ENCODE data around the gene CD19.

DNA sequence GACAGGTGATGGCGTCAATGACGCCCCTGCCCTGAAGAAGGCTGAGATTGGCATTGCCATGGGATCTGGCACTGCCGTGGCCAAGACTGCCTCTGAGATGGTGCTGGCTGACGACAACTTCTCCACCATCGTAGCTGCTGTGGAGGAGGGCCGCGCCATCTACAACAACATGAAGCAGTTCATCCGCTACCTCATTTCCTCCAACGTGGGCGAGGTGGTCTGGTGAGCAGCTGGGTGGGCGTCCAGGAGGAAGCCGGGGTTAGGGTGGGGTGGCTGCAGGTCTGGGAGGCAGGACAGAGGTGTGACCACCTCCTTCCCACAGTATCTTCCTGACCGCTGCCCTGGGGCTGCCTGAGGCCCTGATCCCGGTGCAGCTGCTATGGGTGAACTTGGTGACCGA lies 29.9 kb upstream of the CD19 start:
- TF ChIP-seq, protein P1, sequence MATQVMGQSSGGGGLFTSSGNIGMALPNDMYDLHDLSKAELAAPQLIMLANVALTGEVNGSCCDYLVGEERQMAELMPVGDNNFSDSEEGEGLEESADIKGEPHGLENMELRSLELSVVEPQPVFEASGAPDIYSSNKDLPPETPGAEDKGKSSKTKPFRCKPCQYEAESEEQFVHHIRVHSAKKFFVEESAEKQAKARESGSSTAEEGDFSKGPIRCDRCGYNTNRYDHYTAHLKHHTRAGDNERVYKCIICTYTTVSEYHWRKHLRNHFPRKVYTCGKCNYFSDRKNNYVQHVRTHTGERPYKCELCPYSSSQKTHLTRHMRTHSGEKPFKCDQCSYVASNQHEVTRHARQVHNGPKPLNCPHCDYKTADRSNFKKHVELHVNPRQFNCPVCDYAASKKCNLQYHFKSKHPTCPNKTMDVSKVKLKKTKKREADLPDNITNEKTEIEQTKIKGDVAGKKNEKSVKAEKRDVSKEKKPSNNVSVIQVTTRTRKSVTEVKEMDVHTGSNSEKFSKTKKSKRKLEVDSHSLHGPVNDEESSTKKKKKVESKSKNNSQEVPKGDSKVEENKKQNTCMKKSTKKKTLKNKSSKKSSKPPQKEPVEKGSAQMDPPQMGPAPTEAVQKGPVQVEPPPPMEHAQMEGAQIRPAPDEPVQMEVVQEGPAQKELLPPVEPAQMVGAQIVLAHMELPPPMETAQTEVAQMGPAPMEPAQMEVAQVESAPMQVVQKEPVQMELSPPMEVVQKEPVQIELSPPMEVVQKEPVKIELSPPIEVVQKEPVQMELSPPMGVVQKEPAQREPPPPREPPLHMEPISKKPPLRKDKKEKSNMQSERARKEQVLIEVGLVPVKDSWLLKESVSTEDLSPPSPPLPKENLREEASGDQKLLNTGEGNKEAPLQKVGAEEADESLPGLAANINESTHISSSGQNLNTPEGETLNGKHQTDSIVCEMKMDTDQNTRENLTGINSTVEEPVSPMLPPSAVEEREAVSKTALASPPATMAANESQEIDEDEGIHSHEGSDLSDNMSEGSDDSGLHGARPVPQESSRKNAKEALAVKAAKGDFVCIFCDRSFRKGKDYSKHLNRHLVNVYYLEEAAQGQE (IDR thresholded peaks at IDR 0.05; ENCODE audit: insufficient read depth in 1 of 2, low read depth in 2 of 2, low read length in 2 of 2): no peak
- TF ChIP-seq SIN3A (IDR thresholded peaks at IDR 0.05; ENCODE audit: borderline replicate concordance, insufficient read depth, low read length) (no peak), POLR2AphosphoS5 (IDR thresholded peaks at IDR 0.05; ENCODE audit: low read depth, low read length) (no peak), TAF1 (IDR thresholded peaks at IDR 0.05; ENCODE audit: borderline replicate concordance, insufficient read depth, low read length) (no peak), FOXP2 (optimal IDR thresholded peaks at IDR 0.05; ENCODE audit: borderline replicate concordance, extremely low read depth, extremely low read length, insufficient read depth) (no peak)
